SH-SY5Y (cell line): ENCODE measurements around the gene RRBP1.

Source experiments
- GATA2 ChIP-seq: IDR thresholded peaks from 2 replicates; pipeline ENCODE4 v1.6.1; 2011; ENCODE audit warnings: mild to moderate bottlenecking, low read depth, low read length
- GATA3 ChIP-seq: IDR thresholded peaks from 2 replicates; pipeline ENCODE4 v1.6.1; 2011; ENCODE audit warnings: low read depth, mild to moderate bottlenecking, low read length, moderate library complexity

The RRBP1 gene

GRCh38 chr20:17616480-17617211 lies 65.4 kb downstream of the RRBP1 start:
- no peak for TF ChIP-seq GATA3
- no peak for TF ChIP-seq GATA2

GRCh38 chr20:17615645-17616479 lies 66.2 kb downstream of the RRBP1 start:
- no peak for TF ChIP-seq GATA3
- no peak for TF ChIP-seq GATA2

- TF ChIP-seq GATA2 (no peak), GATA3 (no peak)
Measured at GRCh38 chr20:17614812-17615644, 67.0 kb downstream of the RRBP1 start.

GRCh38 chr20:17614176-17614811 lies 67.7 kb downstream of the RRBP1 start:
- no peak for TF ChIP-seq GATA3
- no peak for TF ChIP-seq GATA2

- TF ChIP-seq GATA2 (no peak), GATA3 (no peak)
Measured at GRCh38 chr20:17613328-17614175, 68.5 kb downstream of the RRBP1 start.

GRCh38 chr20:17612992-17613327 lies 69.1 kb downstream of the RRBP1 start:
- TF ChIP-seq GATA2 (no peak), GATA3 (no peak)

- no peak for TF ChIP-seq GATA3
Measured at GRCh38 chr20:17612287-17612991, 69.6 kb downstream of the RRBP1 start.

- no peak for TF ChIP-seq GATA3
Measured at GRCh38 chr20:17611540-17612286, 70.3 kb downstream of the RRBP1 start.

GRCh38 chr20:17611290-17611539 lies 70.8 kb downstream of the RRBP1 start:
- TF ChIP-seq GATA2 (no peak), GATA3 (no peak)

- TF ChIP-seq GATA2 (no peak), GATA3 (no peak)
Measured at GRCh38 chr20:17610566-17611289, 71.3 kb downstream of the RRBP1 start.

GRCh38 chr20:17609811-17610377 lies 72.1 kb downstream of the RRBP1 start:
- TF ChIP-seq GATA3, result no peak
- no peak for TF ChIP-seq GATA2
